GM19193 (cell line): ENCODE data around the gene FOXB2.

Experiments used
- POLR2A ChIP-seq: IDR thresholded peaks from 4 replicates; pipeline ENCODE4 v1.6.1; 2011; ENCODE audit not compliant: insufficient read depth, insufficient read length; ENCODE audit errors: extremely low read depth

The FOXB2 gene

DNA sequence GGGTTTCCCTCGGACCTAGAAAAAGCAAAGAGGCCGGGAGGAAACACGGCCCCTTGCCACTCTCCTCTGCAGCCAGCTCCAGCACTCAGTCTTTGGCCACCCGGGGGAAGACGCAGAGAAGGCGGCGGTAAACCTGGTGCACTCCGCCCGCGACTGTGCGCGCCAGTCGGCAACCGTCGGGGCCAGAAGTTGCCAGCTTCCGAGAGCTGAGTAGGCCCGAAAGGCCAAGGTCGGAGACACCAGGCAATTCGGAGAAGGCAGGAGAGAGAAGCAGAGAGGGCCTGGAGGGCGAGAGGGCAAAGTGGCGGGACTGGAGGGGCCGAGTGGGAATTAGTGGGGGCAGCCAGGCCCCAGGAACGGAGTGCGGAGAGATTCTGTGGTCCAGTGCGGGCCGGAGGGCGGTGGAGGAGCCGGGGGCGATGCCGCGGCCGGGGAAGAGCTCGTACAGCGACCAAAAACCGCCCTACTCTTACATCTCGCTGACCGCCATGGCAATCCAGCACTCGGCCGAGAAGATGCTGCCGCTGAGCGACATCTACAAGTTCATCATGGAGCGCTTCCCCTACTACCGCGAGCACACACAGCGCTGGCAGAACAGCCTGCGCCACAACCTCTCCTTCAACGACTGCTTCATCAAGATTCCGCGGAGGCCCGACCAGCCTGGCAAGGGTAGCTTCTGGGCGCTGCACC lies at the start of gene FOXB2:
FOXB2 (plus strand) TSS at position 420 of the 690 bp plus-strand sequence; CDS start at position 420, 0 bp downstream.
- TF ChIP-seq POLR2A: no peak

DNA sequence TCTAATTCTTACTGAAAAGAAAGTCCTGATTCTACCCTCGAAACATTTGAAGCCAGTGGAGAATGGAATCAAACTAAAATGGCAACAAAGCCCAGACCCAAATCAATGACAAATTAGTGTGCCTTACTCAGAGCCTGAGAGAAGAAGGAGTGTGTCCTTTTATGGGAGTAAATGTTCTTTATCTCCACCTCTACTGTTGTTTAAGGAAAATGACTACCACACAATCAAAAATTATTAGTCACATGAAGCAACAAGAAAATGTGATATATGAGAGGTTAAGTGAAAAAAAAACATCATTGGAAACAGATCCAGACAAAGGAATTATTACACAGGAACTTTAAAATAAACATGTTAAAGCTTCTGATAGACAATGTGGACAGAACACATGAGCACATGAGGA lies 49.7 kb upstream of the FOXB2 start:
- no peak for TF ChIP-seq POLR2A

DNA sequence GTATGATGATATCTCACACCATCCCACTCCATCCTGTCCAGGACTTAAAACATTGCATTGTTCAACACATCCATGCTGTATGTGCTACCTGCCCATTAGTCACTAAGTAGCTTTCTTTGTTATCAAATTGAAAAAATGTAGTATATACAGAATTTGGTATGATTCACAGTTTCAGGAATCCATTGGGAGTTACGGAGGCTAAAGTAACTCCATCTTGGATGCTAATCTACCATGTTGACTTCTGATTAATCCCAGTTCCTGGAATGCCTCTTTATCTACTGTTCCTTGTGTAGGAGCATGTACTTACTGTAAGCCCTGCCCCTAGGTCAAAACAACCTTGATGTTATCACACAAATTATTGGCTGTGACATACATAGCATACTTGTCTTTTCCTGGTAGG lies 38.9 kb upstream of the FOXB2 start:
- TF ChIP-seq POLR2A: no peak

DNA sequence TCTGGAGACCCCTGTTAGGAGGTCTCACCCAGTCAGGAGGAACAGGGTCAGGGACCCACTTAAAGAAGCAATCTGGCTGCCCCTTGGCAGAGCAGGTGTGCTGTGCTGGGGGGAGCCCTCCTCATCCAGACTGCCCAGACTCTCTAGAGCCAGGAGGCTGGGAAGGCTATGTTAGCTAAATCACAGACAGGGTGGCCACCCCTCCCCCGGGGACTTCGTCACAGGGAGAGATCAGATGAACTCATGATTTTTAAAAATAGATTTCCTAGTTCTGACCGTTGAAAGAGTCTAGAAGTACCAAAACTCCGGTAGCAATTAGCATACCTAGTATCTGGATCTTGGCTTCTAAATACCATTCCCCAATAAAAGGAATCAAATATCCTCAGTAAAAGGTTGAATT lies 35.0 kb upstream of the FOXB2 start:
- TF ChIP-seq POLR2A: no peak

DNA sequence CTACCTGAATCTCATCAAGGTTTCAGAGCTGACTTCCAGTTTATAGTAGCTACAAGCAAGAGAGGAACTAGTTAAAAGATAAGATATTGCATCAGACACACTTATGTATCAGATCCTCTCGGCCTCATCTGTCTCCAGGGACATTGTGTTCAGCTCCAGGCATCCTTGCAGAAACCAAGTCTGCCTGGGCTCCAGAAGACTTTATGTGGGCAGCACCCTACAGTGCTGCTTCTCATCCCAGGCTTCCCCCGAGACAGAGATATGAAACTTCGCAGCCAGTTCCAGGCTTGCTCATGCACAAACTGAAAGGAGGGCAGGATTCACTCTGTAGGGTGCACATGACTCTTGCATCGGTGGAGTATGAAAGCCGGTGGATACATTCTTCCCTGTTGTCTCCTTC lies 33.9 kb upstream of the FOXB2 start:
- TF ChIP-seq POLR2A: no peak

DNA sequence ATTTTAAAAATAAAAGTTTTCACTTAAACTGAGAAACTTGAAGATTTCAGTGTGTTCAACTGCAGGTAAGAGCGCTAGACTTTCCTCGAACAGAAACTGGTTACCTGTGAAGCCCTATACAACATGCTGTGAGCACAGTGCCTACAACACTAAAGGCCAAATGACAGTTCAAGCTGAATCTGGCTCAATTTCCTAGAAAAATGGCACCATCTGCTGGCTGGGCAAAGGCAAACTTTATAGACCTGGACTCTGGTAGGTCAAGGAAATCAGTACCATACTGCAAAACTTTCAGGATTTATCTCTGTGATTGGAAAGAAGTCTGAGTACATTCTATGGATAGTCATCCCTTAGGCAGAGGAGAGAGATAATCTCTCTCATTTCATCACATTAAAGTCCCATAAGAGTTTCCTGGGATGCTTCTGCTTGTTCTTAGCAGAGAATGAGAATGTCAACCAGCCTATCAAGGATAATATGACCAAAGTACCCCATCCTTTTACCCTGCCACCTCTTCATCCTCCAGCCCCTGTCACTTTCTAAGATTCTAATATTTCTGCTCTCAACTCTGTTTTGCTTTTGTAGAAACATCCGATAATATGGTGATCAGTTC lies 31.8 kb upstream of the FOXB2 start:
- TF ChIP-seq POLR2A: no peak

DNA sequence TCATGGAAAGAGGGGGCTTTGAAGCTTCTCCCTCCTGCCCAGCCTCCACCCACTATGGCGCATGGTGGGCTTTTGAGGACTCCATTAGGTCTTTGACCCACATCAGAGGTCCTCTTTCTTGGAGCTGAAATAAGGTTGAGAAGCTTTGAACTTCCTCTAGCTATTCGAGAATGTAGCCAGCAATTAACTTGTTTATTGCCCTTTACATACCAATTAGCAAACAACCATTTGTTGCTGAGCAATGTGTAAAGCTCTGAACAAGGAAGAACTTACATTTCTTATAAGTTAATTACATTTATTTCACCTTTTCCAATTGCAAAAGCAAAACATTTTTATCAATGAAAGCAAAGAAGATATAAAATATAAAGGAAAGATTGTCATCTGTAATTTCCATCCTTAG lies 30.5 kb upstream of the FOXB2 start:
- no peak for TF ChIP-seq POLR2A

DNA sequence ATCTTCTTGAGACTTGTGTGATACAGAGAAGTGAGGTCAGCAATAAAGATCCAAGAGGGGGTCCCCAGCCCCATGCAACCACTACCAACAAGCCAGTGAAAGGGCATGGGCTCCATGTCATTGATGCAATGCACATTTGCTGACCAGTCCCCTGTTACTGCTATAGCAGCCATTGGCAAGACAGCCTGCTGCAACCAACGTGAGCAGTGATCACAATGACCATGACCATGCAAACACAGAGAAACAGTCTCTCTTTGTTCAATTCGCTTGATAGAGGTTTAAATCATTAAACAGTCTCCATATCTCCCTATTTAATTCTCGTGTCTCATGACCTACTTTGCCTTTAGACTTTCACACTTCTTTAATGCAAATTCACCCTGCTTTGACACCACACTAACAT lies 30.0 kb upstream of the FOXB2 start:
- TF ChIP-seq POLR2A: no peak

DNA sequence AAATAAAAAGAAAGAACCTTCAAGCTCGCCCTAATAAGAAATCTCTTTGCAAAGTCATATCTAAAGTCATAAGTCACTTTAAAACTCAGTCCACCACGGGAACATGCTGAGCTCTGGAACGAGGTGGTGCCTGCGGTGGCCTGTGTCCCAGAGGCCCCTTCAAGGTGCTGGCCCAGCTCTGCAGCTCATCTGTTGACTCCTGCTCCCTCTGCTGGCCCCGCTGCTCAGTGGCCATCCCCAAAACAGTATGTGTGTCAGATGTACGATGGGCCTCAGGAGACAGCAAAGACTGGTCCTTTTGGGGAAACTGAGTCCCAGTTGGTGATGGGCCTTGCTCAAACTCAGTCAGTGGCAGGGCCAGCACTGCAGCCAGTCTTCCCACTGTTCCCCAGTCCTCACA lies 22.8 kb upstream of the FOXB2 start:
- TF ChIP-seq POLR2A: no peak

DNA sequence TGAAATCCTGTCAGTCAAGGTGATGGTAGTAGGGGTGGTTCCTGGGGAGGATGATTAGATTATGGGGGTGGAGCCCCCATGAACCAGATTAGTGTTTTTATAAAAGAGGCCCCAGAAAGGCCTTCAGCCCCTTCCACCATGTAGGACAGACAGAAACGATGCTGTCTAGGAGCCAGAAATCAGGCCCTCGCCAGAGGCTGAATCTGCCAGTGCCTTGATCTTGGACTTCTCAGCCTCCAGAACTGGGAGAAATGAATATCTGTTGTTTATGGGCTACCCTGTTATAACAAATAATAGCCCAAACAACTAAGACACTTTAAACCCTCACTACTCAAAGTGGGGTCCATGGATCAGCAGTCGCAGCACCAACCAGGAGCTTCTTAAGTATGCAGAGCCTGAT lies 20.2 kb upstream of the FOXB2 start:
- TF ChIP-seq POLR2A: no peak

DNA sequence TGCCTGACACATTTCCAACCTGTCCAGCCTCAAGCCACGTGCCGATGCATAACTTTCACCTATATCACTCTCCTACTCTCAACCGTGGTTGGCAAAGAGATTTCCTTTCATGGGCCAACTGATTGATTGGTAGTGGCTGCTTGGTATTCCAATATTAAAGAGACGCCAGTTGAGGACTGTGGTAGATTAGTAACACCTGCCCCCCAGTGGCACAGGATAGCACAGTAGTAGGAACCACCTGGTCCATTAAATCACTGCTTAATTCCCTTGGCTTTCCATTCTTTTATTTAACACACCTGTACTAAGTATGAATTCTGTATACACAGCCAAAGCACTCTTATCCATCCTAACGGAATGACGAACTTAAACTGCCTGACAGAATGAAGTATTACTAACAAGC lies 19.1 kb upstream of the FOXB2 start:
- no peak for TF ChIP-seq POLR2A

DNA sequence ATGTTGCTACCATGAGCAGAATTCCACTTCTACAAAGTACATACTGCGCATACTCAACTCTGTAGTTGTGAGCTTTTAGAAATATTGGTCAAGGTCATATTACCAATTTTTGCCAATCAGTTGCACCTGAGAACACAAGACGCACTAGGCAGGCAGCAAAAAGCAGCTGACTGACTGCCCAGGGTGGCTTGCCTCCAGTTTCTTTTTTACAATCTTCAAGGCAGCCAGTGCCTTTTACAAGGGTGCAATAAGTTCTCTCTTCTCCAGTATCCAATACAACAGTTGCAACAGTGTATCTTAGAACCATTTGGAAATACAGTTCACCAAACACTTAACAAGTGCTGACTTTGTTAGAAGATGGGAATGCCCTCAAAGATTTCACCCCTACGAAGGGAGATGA lies 16.1 kb upstream of the FOXB2 start:
- no peak for TF ChIP-seq POLR2A

DNA sequence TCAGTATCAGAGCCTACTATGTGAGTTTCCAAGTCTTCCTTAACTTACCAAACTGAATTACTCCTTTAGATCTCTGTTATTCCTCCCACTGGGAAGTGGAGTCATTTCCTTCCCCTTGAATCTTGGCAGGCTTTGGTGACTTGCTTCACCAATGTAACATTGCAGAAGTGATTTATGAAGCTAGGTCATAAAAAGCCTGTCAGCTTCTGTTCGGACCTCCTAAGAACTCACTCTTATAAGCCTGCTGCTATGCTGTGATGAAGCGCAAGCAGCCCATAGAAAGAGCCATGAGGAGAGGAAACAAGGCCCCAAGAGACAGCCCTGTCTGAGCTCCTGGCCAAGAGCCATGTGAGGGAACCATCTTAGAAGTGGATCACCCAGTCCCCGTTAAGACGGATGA lies 14.2 kb upstream of the FOXB2 start:
- no peak for TF ChIP-seq POLR2A

DNA sequence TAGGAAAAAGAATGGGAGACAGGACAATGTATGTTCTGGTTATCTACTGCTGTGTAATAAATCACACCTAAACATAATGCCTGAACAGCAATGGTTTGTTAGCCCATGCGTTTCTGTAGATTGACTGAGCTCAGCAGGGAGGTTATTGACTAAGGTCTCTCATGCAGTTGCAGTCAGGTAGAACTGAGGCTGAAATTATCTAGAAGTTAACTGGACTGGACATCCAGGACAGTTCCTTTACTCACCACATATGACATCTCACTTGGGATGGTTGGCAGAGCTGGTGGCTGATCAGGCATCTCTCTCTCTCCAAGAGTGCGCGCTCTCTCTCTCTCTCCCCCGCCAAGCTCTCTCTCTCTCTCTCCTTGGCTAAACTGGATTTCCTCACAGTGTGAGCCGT lies 8.9 kb upstream of the FOXB2 start:
- no peak for TF ChIP-seq POLR2A

DNA sequence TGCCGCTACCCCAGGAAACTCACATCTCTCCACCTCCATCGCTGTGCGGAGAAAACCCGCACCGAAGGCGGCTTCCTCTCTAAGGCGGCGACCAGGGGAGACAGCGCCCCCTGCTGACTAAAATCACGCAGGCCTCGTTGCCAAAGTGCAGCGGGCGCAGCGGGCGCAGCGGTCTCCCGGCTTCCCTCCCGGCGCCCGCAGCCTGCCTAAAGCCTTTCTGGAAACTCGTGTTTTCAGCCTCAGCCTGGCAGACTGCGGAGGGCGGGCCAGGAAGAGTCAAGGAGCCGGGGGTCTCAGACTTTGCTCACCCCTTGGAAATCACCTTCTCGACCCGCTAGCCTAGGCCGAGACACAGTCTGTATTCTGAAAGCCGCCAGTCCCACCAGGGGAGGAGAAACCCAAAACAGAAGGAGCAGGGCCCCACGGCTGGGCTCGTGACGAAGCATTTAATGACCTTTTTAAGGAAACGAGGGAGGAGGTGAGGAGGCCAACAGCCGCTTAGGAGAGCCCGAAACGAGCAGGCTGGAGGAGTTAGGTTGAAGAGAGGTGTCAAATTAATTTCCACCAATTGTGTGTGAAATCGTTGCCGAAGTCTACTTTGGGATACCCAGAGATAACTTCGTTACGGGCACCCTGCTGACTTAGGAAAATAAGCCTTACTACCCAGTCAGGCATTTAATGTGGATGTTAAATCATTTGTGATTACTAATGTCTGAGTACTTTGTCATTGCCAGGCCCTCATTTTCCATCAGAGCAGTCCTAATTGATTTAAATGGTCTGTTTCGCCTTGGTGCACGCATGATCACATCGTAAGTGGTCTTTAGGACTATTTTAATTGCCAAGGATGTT lies 7.3 kb upstream of the FOXB2 start:
- no peak for TF ChIP-seq POLR2A
